Cardiac fibroblast (primary cell): ENCODE data around the gene GSE1.
A peak's percentile ranks its signal among the peaks of the same experiment; 100 is the strongest.

Experiments used
- DNase-seq, 2 donors: peaks; one replicate each; pipeline versions ENCODE4 v3.0.0 to v3.0.0-alpha.2; 2010; ENCODE audit warnings: low read depth in 2 of 2
- H3K4me3 ChIP-seq, 2 donors: replicated peaks in 1 of 2; 1 replicate in 1 of 2; 2 replicates in 1 of 2; pipeline ENCODE4 v1.5.1; 2011; ENCODE audit warnings: low read depth in 2 of 2, low read length in 2 of 2, mild to moderate bottlenecking in 2 of 2, moderate library complexity in 1 of 2
- CTCF ChIP-seq: IDR thresholded peaks from one replicate; pipeline ENCODE4 v1.5.1; 2011; ENCODE audit warnings: low read depth, mild to moderate bottlenecking, low read length, inconsistent platforms

The GSE1 gene

GRCh38 chr16:85656351-85657266, 43.5 kb downstream of the GSE1 start:
- TF ChIP-seq CTCF, result no peak
- no peak overlapping the region for H3K4me3 ChIP-seq
- DNase-seq, result no peak

GRCh38 chr16:85657267-85657650, 44.1 kb downstream of the GSE1 start:
- DNase-seq, result no peak
- H3K4me3 ChIP-seq, result no peak overlapping the region
- no peak for TF ChIP-seq CTCF

- no peak overlapping the region for H3K4me3 ChIP-seq
- TF ChIP-seq CTCF, result no peak
- no peak for DNase-seq
Observed at GRCh38 chr16:85657996-85658395, 44.9 kb downstream of the GSE1 start.

GRCh38 chr16:85658504-85659326, 45.6 kb downstream of the GSE1 start:
- TF ChIP-seq CTCF, result no peak
- no peak for DNase-seq
- no peak overlapping the region for H3K4me3 ChIP-seq

- DNase-seq, result no peak
- H3K4me3 ChIP-seq, result no peak overlapping the region
- no peak for TF ChIP-seq CTCF
Observed at GRCh38 chr16:85659336-85659735, 46.2 kb downstream of the GSE1 start.

- peak; percentile 67 for DNase-seq
- TF ChIP-seq CTCF, result peak; percentile 98
- no peak overlapping the region for H3K4me3 ChIP-seq
Observed at GRCh38 chr16:85659805-85660511, 46.8 kb downstream of the GSE1 start.
